GM19035 (cell line): Measurements from ENCODE around the gene GSTA5.
"Not testable (repeated sequence)": the region's sequence is repeated elsewhere in the genome, so short reads cannot be mapped to it uniquely, and the experiment has no call there.

Experiments
- ATAC-seq: cut with Tn5 transposase; IDR thresholded peaks from one replicate; pipeline ENCODE4 v1.9.1; 2021; ENCODE audit not compliant: unreplicated experiment

The GSTA5 gene

GRCh38 chr6:52840763-52841585 is at the start of gene GSTA5:
TSS of gene GSTA5 (minus strand) at chr6:52840813.
- no peak for ATAC-seq

GRCh38 chr6:52890018-52890417 is 49.4 kb upstream of the GSTA5 start:
- no peak for ATAC-seq

DNA sequence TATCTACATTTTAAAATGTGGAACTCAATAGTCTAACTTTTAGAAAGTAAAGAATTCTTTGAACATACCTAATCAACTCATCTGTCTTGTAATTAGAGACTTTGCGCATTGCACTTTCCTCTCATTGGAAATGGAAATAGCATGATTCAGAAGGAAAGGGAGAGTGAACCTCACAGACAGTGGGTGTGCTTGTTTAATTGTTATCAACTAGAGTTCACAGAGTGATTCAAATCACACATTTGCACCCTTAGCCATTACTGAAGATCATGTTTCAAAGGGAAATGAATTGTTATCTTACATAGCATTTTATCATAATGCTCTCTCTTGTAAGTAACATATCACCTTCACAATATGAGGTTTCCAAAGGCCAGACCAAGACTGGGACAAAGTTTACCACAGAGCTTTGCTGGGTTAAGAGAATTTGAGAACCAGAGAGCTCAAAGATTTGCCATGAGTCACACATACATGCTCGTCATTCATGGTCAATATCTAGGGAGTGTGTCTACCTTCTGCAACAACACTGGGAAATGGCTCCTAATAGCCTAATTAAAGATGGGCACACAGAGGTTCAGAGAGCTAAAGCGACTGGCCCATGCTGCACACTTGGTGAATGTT is 47.4 kb upstream of the GSTA5 start:
- no peak for ATAC-seq

- ATAC-seq: peak; percentile 99
Observed at GRCh38 chr6:52881996-52882841, 41.6 kb upstream of the GSTA5 start.

GRCh38 chr6:52881662-52881995 is 41.0 kb upstream of the GSTA5 start:
- ATAC-seq: no peak

DNA sequence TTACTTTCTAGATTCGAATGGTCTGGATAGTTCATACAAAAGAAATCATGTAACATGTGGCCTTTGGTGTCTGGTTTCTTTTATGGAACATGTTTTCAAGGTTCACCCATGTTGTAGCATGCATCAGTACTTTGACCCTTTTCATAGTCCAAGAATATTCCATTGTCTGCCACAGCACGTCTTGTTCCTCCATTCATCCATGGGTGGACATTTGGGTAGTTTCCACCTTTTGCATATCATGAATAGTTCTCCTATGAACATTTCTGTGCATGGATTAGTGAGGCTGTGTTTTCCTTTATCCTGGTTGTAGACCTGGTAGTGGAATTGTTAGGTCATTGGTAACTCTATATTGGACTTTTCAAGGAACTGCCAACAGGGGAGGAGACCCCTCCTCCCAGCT is 37.2 kb upstream of the GSTA5 start:
- no peak for ATAC-seq

- ATAC-seq: no peak
Observed at GRCh38 chr6:52877168-52877567, 36.6 kb upstream of the GSTA5 start.

GRCh38 chr6:52876056-52876787 is 35.6 kb upstream of the GSTA5 start:
- ATAC-seq: no peak

GRCh38 chr6:52872031-52872430 is 31.4 kb upstream of the GSTA5 start:
- no peak for ATAC-seq

GRCh38 chr6:52871621-52872020 is 31.0 kb upstream of the GSTA5 start:
- no peak for ATAC-seq

GRCh38 chr6:52870335-52871091 is 29.9 kb upstream of the GSTA5 start:
- ATAC-seq: not testable (repeated sequence)

- ATAC-seq: not testable (repeated sequence)
Observed at GRCh38 chr6:52868899-52869298, 28.3 kb upstream of the GSTA5 start.

DNA sequence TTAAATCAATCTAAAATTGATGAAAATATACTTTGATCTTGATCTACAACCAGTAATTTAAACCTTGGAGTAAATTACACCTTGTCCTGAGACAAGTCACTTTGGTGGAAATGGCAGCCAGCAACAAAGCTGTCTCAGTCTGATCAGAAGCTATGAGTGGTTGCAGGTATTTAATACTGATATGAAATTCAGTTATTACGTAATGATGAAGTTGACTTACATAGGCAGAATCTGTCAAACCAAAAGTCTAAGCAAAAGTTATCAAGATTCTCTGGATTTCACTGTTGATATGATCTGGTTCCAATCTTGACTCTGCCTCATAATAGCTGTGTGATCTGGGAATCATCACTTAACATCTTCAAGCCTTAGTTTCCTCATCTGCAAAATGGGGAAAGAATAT is 27.6 kb upstream of the GSTA5 start:
- no peak for ATAC-seq

- ATAC-seq: not testable (repeated sequence)
Observed at GRCh38 chr6:52861151-52861550, 20.5 kb upstream of the GSTA5 start.

GRCh38 chr6:52858416-52858815 is 17.8 kb upstream of the GSTA5 start:
- ATAC-seq: no peak

- not testable (repeated sequence) for ATAC-seq
Observed at GRCh38 chr6:52856137-52856536, 15.5 kb upstream of the GSTA5 start.

DNA sequence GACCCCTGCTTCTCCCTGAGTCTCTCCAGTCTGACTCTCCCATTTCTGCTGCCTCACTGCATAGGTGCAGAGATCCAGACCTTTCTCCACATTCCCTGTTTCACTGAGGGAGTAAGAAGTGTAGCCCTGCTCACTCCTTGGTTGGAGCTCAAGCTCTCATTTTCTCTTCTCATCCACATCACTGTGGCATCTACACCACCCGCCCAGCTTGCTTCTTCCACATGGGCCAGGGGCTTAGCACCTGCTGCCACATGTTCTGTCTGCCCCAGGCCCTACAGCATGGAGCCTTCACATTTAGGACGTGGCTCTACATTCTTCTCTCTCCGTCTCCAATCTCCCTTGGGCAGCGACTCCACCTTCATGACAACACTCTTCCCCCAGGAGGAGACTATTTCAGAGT is 8.5 kb upstream of the GSTA5 start:
- no peak for ATAC-seq

- ATAC-seq: no peak
Observed at GRCh38 chr6:52846002-52846401, 5.4 kb upstream of the GSTA5 start.

- no peak for ATAC-seq
Observed at GRCh38 chr6:52843605-52844004, 3.0 kb upstream of the GSTA5 start.
